Stimulated activated CD4-positive, alpha-beta T cell treated with anti-CD3 and anti-CD28 coated beads, Interleukin-15, amount 100 ng/mL, for 1 hour (primary cell): ENCODE results near the gene PDCD11.
"Not testable (repeated sequence)": the region's sequence is repeated elsewhere in the genome, so short reads cannot be mapped to it uniquely, and the experiment has no call there.

Source experiments
- DNase-seq, 2 donors: peaks; one replicate each; pipeline ENCODE4 v3.0.0-alpha.2; 2020; ENCODE audit warnings: low read depth in 1 of 2, low spot score in 1 of 2

PDCD11 gene

DNA sequence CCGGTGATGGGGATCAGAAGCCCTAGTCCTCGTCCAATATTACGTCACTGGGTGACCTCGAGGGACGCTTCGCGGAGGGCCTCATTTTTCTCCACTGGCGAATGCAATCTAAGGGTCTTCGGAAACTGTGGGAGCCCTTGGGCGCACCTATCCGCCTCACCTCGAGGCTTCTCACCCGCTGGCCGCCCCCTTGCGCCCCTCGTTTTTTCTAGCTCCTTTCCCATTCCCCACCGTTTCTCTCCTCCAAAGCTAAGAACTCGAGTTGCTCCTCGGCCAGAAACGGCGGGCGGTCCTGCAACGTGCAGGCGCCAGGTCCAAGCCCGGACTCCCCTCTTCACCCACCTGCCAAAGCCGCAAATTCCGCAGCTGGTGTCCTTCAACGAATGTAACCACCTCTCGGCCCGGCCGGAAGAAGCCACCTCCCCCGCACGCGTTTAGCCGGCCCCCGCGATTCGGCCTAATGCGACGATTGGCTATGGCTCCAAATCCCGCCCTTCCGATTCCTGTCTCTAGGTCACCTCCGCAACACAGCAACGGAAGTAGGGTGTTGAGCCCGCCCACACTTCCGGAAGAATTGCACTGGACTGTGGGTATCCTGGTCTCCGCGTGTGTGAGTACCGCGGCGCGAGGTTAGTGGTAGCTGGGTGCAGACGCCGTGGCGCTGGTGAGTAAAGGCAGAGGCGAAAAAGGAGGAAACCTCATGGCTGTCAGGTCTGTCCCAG lies at the start of gene PDCD11, which contains the start of gene ATP5MK:
PDCD11 (plus strand) TSS at position 560 of the 722 bp plus-strand sequence. CDS start 1,801 bp downstream, outside the sequence.
ATP5MK (minus strand) TSS at position 409 of the 722 bp plus-strand sequence. CDS start 4,018 bp downstream, outside the sequence.
- DNase-seq, result peak; percentile 81 to 84

GRCh38 chr10:103350175-103350516 lies 46.3 kb upstream of the PDCD11 start:
- DNase-seq, result no peak

DNA sequence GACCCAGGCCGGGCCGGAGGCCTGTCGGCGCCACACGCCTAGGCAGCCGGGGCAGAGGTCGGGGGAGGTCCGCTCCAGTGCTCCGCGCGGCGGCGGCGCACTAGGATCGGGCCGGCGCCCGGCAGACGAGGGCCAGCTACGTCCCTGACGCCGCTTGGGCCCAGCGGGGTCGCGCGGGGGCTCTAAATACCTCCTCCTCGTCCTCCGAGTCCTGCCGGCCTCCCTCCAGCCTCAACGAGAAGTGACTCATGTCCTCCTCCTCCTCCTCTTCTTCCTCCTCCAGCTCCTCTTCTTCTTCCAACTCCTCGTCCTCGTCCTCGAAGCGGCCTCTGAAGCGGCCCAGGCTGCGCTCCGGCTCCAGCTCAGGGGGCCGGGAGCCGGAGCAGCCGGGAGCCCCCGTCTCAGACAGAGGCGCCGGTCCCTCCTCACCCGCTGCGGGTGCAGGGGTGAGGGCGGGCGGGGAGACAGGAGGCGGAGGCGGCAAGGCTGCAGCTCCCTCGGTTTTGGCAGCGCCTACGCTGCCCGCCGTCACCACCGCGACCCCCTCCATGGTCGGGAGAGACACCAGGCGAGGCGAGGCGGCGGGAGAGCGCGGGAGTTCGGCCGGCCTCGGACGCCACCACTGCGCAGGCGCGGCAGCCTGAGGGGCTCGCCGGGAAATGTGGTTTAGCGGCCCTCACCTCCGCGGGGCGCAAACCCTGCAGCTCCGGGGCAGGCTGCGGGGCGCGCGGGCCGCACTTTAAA lies 45.7 kb upstream of the PDCD11 start, which contains the start of gene PCGF6:
PCGF6 (minus strand) TSS at position 624 of the 744 bp plus-strand sequence; CDS start at position 550, 74 bp downstream.
- DNase-seq, result peak; percentile 44 to 65

GRCh38 chr10:103353281-103353680 lies 43.1 kb upstream of the PDCD11 start:
- DNase-seq, result no peak

DNA sequence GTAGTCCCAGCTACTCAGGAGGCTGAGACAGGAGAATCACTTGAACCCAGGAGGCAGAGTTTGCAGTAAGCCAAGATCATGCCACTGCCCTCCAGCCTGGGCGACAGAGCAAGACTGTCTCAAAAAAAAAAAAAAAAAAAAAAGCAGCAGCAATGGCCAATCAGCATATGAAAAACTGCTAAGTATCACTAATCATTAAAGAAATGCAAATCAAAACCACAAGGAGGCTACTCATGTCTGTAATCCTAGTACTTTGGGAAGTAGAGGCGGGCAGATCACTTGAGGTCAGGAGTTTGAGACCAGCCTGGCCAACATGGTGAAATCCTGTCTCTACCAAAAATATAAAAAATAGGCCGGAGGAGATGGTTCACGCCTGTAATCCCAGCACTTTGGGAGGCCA lies 41.9 kb upstream of the PDCD11 start:
- not testable (repeated sequence) for DNase-seq

DNA sequence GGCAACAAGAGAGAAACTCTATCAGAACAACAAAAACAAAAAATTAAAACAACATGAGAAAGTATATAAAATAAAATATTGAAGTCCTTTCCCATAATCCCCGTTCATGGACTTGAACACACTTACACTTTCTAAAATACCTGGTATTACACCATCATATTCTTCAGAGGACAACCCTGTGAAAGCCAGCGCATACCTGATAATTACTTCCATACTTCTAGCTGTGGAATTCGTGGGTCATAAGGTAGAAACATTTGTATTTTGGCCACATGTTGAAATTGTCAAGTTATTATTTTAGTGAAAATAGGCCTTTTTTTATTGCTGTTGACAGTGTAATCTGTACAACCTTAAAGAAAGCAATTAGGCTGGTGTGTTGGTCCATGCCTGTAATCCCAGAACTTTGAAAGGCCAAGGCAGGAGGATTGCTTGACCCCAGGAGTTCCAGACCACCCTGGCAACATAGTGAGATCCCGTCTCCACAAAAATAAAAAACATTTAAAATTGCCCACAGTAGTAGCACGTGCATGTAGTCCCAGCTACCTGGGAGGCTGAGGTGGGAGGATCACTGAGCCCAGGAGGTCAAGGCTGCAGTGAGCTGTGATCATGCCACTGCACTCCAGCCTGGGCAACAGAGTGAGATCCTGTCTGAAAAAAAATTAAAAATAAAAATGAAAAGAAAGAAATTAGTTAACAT lies 40.4 kb upstream of the PDCD11 start:
- DNase-seq, result no peak

GRCh38 chr10:103359493-103359892 lies 36.9 kb upstream of the PDCD11 start:
- DNase-seq, result not testable (repeated sequence)

GRCh38 chr10:103360791-103361190 lies 35.6 kb upstream of the PDCD11 start:
- DNase-seq, result not testable (repeated sequence)

DNA sequence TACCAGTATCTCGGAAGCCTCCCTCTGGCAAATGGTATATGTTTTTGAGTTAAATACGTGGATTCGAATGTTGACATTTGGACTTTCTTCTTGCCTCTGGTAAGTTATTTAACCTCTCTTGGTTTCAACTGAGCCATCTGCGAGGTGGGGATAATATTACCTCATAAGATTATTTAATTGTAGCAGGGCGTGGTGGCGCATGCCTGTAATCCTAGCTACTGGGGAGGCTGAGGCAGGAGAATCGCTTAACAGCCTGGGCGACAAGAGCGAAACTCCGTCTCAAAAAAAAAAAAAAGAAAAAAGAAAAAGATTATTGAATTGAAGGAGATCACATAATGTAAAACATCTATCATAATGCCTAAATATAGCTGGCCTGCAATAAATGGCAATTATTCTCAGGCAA lies 29.0 kb upstream of the PDCD11 start:
- DNase-seq, result no peak

DNA sequence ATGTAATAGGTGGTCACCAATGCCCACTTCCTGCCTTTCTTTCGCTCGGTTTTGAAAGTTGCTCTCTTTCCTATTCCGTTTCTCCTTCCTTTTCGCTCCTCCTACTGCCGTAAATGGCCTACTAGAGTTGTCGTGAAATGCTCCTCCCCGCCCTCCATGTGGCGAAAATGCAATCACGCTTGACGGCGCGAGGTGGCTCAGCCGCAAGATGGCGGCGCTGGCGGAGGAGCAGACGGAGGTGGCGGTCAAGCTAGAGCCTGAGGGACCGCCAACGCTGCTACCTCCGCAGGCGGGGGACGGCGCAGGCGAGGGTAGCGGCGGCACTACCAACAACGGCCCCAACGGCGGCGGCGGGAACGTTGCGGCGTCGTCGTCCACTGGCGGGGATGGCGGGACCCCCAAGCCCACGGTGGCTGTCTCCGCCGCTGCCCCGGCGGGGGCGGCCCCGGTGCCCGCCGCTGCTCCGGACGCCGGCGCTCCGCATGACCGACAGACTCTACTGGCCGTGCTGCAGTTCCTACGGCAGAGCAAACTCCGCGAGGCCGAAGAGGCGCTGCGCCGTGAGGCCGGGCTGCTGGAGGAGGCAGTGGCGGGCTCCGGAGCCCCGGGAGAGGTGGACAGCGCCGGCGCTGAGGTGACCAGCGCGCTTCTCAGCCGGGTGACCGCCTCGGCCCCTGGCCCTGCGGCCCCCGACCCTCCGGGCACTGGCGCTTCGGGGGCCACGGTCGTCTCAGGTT lies 28.5 kb upstream of the PDCD11 start, which contains the start of gene TAF5:
TAF5 (plus strand) TSS at position 195 of the 737 bp plus-strand sequence; CDS start at position 209, 14 bp downstream.
- DNase-seq, result peak; percentile 69 to 72

GRCh38 chr10:103373544-103373943 lies 22.9 kb upstream of the PDCD11 start:
- no peak for DNase-seq

DNA sequence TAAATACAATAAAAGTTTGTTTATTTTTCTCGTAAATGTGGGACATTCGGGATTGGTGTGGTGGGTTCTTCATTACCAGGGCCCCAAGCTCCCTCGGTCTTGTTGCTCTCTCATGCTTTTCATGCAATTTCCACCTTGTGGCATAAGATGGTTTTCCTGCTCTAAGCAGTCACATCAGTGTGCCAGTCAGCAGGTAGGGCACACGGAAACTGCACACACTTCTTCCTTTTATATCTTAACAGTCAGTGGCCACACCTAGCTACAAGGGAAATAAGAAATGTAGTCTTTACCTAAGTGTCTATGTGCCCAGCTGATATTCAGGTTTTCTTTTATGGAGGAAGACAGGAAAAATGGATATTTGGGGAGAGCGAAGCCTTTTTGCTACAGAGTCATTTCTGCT lies 22.2 kb upstream of the PDCD11 start:
- DNase-seq, result no peak

GRCh38 chr10:103382769-103383168 lies 13.7 kb upstream of the PDCD11 start:
- no peak for DNase-seq

- no peak for DNase-seq
Measured at GRCh38 chr10:103394180-103394579, 2.2 kb upstream of the PDCD11 start.

DNA sequence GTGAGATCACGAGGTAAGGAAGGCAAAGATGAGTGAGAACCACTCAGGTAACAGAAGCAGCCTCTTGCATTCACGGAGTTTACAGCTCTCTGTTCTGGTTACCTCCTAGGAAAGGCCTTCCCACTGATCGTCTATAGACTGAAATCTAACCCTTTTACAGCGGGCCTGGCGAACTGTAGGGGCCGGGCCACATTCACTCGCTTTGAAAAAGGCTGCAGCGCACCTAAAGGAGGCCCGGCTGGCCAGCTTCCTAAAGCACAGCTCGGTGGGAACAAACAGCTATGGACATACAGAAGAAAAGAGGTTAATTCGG lies 716 bp upstream of the PDCD11 start:
- no peak for DNase-seq

DNA sequence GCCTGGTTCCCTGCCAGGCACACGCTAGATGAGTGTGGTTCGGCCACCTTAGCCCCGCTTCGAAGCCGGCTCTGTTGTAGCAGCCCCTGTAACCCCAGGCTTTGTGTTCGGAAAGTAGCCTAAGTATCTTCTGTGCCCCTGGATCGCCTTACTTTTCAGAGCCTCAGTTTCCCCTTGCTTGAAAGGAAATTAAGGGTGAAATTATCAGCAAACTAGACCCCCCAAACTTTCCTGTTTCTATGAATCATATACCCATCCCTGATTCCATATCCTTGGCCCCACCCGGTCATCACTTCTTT lies 312 bp downstream of the PDCD11 start:
- no peak for DNase-seq

DNA sequence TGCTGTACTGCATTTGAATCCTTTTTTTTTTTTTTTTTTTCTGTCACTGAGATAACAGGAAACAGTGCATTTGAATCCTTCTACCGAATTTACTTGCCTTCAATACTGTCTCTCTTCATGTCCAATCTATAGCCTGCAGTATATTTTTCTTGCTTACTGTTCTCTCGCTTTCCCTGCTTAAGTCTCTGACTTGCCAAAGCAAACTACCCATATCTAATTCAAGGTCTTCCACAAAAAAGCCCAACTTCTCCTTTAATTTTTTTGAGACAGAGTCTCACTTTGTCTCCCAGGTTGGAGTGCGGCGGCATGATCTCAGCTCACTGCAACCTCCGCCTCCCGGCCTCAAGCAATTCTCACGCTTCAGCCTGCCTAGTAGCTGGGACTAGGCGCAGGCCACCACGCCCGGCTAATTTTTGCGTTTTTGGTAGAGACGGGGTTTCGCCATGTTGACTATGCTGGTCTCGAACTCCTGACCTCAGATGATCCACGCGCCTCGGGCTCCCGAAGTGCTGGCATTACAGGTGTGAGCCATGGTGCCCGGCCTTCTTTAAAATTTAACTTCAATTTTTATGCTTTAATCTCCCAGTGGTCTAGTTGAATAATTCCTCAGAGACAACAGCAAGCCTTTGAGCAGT lies 882 bp downstream of the PDCD11 start:
- no peak for DNase-seq

- DNase-seq, result no peak
Measured at GRCh38 chr10:103413564-103413963, 17.1 kb downstream of the PDCD11 start.

DNA sequence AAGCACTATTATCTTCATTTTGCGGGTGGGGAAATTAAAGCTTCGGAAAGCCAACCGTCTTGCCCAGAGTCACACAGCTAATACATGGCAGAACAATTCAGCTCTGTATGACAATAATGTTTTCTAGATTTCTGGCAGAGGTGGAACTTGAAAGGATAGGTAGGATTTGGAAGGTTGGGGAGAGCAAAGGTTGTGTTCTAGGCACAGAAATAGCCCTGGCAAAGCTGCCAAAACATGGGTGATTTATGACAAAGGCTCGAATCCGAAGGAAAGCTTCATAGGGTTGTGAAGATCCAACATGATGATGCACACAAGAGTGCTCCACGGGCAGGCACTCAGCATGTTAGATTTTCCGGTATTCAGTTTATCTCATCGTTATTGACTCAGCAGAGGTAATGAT lies 19.2 kb downstream of the PDCD11 start:
- no peak for DNase-seq

DNA sequence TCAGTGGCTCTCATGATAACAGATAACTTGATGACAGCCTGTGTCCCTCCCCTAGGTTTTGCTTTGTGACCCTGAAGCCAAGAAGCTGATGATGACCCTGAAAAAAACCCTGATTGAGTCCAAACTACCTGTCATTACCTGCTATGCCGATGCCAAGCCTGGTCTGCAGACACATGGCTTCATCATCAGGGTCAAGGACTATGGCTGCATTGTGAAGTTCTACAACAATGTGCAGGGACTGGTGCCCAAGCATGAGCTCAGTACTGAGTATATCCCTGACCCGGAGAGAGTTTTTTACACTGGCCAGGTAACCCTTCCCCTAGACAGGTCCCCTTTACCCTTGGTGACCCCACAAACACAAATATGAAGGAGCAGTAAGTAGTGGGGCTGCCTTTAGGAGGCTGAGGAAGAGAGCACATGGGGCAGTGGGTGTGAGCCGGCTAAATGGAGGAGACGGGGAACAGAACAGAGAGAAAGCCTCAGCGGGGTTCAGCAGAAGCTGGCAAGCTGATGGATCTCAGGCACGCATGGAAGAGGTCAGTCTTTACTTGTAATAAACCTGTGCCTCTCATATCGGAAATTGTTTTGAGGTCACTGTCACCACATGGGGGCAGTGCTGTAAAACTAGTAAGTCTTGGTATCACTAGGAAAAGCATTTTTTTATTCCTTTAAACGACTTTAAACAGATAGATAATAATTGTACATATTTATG lies 20.2 kb downstream of the PDCD11 start:
- peak in 1 of 2 donors; percentile 32 for DNase-seq
